ENCODE data around the gene CD79B.

CD79B gene

DNA sequence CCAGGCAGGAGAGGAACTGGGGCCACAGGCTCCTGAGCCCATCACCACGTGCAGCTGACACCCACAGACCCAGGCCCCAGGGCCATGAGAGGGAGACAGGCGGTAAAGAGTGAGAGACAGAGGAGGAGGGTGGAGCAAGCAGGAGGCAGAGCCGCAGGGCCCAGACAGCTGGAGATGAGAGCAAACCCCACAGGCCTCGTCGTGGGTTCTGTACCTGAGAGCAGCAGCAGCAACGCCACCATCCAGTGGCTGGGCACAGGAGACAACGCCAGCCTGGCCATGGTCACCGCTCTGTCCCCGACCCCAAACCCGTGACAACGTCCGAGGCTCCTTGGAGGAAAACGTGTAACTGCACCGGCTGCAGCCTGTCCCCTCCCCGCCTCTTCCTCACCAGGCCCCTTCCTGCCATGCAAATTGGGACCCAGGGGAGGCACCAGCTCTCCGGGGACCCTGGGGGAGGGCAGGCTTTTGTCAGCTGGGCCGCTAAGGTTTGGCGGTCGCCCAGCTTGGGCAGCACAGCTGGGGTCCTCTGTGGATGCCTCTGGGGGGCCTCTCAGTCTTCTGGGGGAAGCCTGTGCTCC, at the start of gene CD79B:
TSS of gene CD79B (minus strand) at position 351 of the 581 bp plus-strand sequence. CDS start at position 281, 70 bp downstream.
- no peak for DNase-seq (ENCODE audit: low read depth in 2 of 2)

DNA sequence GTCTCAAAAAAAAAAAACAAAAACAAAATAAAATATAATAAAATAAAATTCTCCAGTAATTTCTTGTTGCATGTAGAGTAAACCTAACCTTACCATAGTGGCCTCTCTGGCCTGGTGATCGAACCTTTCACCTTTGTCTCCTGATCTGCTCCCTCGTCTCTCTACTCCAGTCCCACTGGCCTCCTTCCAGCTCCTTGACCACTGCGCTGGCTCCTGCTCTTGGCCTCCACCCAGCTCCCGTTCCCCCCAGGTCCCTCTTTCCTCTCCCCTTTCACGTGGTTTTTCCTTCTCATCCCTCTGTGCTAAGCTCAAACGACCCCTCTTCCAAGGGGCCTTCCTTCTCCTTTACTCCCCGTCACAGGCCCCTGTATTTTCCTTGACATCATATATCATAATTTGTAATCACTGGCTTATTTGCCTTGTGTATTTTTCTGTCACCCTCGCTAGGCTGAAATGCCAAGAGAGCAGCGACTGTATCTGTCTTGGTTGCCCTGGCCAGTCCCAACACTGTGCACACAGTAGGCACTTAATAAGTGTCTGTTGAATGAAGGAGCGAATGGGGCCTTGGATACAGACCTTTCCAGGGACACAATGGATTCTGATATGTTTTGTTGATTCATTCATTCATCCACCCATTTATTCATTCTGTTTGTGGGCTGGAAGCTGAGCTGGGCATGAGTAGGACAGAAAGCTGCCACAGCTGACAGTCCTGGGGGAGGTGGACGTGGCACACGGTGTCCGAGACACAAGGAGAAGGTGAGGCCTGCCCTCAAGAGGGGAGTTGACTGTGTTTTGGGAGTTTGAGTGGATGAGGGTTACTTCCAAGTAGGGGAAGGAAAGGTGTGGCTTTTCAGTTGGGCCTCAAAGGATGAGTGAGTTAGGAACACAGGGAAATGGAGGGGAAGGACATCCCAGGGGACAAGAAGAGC, 46.4 kb upstream of the CD79B start:
- no peak for DNase-seq (ENCODE audit: low read depth in 2 of 2)

DNA sequence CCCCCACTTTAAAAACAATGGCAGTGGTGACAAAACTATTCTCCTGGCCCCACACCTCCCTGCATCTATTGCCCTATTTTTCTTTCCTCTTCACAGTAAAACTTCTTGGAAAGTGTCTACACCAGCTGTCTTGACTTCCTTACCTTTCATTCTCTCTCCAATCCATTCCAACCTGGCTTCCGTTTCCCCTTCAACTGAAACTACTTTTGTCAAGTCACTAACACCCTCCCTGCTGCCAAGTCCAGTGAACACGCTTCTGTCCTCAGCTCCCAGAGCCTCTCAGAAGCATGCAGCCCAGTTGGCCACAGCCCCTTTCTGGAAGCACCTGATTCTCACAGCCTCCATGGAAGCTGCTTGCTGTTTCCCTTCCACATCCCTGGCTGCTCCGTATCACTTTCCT, 44.6 kb upstream of the CD79B start:
- no peak for DNase-seq (ENCODE audit: low read depth in 2 of 2)

DNA sequence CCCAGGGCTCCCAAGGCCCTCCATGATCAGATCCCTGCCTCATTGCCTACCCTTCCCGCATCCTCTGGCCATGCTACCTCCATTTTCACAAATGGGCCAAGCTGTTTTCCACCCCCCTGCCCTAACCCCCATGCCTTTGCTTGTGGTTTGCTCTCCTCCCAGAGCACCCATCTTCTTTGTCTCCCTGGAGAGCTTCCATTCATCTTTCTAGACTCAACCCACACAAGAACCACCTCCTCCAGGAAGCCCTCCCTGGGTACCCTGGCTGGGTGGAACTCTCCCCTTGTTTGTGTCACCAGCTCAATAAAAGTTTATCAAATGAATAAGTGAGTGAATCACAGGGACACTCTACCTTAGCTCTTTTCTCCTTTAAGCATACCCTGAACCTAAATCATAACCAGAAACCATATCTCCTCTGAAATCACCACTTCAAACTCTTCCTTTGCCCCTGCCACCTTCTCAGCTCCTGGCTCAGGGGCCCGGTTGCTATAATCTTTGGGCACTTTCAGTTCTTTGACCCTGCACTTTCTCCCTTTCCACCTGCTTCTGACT, 43.5 kb upstream of the CD79B start:
- no peak for DNase-seq (ENCODE audit: low read depth in 2 of 2)

DNA sequence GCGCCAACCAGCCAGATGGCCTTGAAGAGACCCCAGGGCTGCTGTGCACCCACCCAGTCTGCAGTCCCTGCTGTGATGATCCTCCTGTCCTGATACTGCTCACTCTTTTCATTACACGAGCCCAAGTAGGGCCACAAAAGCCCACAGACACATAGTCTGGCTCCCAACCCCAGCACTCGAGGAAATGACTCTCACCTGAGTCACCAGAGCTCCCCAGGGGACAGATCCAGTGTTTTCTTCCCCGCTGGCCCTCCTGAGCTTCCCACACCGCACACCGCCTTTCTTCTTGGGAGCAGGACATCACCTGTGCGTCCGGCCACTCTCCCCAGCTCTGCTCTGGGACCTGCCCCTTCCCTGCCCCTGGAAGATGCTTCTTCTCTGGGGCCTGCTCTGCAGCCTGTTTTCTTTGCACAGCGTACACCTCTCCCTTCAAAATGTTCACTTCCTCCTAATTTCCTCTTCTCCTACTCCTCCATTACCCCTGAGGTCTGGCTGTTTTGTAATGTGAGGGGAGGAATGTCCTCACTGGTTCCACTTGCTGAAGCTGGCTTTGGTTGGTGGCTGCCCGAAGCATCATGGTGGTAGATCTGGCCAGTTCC, 42.6 kb upstream of the CD79B start:
- no peak for DNase-seq (ENCODE audit: low read depth in 2 of 2)

DNA sequence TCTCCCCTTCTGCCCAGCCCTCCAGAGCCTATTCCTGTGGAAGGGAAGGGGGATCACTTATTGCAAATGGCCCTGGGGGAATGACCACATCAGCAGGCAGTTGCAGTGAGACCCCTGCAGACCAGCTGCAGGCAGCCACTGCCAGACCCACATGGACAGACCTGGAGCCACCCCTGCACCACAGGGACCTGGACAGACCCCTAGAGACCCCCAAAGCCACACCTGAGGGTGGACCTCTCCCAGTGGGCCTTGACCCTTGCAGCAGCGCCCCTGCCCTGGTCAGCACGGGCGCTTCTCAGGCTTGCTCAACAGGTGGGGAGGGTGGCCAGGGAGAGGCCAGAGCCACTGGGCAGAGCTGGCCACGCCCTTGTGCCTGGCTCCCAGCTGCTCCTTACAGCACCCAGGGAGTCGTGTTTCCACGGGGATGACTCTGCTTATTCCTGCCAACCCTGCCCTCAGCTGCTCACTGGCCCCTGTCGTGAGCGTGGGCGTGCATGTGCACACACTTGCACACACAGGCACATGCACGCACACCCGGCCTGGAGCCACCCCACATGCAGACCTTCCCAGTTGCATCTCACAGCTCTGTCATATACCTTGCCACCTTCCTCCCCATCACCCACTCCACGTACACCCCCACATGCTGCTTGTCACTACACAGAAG, 41.9 kb upstream of the CD79B start:
- DNase-seq (ENCODE audit: low read depth in 2 of 2): no peak

GRCh38 chr17:63973247-63973646, 41.1 kb upstream of the CD79B start:
- DNase-seq (ENCODE audit: low read depth in 2 of 2): no peak

- no peak for DNase-seq (ENCODE audit: low read depth in 2 of 2)
These were observed 40.7 kb upstream of the CD79B start, which contains the start of gene SCN4A for GRCh38 chr17:63972796-63973195. TSS of gene SCN4A (minus strand) at chr17:63972918. CDS start at chr17:63972841, 77 bp downstream.

GRCh38 chr17:63969278-63969677, 37.1 kb upstream of the CD79B start:
- no peak for DNase-seq (ENCODE audit: low read depth in 2 of 2)

DNA sequence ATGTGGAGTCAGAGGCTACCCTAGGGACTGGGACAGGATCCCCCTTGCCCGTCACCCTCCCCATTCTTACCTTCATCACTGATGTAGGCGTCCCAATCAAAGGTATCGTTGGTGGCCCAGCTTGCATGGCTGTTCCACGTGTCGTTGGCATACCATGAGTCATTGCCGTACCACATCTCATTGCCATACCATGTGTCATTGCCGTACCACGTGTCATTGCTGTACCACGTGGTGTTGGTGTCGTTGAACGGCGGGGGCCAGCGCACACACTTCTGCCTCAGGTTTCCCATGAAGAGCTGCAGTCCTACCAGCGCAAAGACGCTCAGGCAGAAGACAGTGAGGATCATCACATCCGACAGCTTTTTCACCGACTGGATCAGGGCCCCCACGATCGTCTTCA, 35.8 kb upstream of the CD79B start:
- no peak for DNase-seq (ENCODE audit: low read depth in 2 of 2)

- no peak for DNase-seq (ENCODE audit: low read depth in 2 of 2)
These were observed 34.6 kb upstream of the CD79B start for GRCh38 chr17:63966646-63967264.

GRCh38 chr17:63963123-63963522, 31.0 kb upstream of the CD79B start:
- DNase-seq (ENCODE audit: low read depth in 2 of 2): no peak

DNA sequence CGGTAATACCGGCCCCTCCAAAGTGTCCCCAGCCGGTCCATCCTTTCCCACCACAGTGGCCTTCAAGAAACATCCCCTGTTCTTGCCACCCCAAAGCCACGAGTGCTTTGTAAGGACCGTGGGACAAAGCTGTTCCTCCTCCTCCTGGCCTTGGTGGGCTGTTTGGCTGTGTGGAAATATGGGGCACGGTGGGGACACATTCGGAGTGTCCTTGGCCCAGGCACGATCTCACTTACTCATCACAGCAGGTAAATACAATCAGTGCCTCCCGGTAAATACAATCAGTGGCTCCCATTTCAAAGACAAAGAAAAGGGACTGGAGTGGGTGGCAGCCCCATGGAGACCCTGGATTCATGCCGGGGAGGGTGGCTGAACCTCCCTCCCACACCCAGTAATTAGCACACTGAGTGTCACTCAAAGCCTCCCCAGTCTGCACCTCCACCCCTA, 30.2 kb upstream of the CD79B start:
- DNase-seq (ENCODE audit: low read depth in 2 of 2): no peak

DNA sequence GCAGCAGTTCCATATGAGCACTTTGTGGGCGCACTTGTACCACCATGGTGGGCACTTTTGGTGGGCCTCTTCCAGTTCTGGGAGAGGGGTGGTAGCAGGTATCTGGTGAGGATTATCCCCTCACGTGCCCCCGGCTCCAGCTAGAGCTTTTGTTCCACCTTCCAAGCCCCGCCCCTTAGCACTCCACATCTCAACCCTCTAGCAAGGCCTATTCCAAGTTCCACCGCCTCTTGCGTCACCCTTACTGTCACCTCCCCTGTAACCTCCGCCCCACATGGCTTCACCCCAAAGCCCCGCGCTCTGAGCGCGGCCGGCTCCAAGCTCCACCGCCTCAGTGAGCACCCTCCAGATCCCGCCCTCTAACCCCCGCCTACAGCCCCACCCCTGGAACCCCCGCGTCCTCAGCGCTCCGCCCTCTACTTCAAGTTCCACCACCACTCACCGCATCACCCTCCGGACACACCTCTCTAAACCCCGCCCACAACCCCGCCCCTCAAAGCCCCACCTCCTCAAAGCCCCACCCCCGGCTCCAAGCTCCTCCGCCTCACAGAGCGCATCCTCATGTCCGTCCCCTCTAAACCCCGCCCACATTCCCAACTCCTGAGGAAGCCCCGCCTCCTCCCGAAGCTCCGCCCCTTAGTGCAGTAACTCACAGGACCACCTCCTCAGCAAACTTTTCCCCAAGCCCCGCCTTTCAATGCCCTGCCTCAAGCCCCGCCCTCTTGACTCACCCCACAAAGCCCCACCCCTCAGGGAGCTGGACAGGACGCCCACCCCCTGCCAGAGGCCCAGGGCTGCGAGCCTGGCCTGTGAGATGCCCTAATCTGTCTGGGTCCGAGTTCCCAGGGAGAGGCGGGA, 29.5 kb upstream of the CD79B start:
- DNase-seq (ENCODE audit: low read depth in 2 of 2): no peak

DNA sequence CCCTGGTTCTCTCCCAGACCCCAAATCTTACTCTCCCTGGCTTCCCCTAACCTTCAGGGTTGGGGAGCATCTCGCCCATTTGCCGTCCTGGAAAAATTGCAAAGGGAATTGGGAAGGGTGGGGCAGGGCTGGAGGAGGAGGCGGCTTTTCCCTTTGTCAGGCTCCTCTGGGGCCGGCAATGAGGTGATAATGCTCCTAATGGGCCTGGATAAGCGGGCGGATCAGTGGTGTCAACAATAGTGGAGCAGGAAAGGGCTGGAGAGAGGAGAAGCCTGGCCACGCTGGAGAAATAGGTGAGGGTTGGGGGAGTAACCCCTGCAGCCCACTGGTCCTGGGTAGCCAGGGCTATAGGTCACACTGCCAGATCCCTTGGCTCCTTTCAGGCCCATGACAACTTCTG, 28.3 kb upstream of the CD79B start:
- DNase-seq (ENCODE audit: low read depth in 2 of 2): no peak

GRCh38 chr17:63960006-63960405, 27.9 kb upstream of the CD79B start:
- DNase-seq (ENCODE audit: low read depth in 2 of 2): no peak

GRCh38 chr17:63956296-63956920, 24.3 kb upstream of the CD79B start:
- no peak for DNase-seq (ENCODE audit: low read depth in 2 of 2)

GRCh38 chr17:63955791-63956190, 23.7 kb upstream of the CD79B start:
- no peak for DNase-seq (ENCODE audit: low read depth in 2 of 2)

- DNase-seq (ENCODE audit: low read depth in 2 of 2): no peak
These were observed 23.1 kb upstream of the CD79B start for GRCh38 chr17:63955232-63955631.

All from activated CD8-positive, alpha-beta memory T cell treated with anti-CD3 and anti-CD28 coated beads for 4 hours (primary cell).